Muscle of leg (tissue), 9 donors: ENCODE data around the gene ZNF853. TPM values are rescaled to one million over a fixed set of nuclear protein-coding genes. Genes with fewer than 3 reads are reported as not detected.

Source experiments
- polyA plus RNA-seq, 8 donors: library from polyadenylated mRNA; unstranded; fragments of 120-200 nt; gene quantifications; one replicate each; pipeline versions ENCODE4 v1.2.1 to v1.2.3, GENCODE V29; 2013; ENCODE audit warnings: inconsistent platforms in 1 of 8, low replicate concordance in 1 of 8; ENCODE audit not compliant: insufficient read length in 8 of 8, insufficient read depth in 1 of 8
- total RNA-seq: library from RNA; stranded (reverse); fragments of 120-200 nt; gene quantifications from one replicate; pipeline ENCODE4 v1.2.4, GENCODE V29; 2013

Gene ZNF853
- total and polyA plus RNA-seq, 9 donors: 7.2 to 16.9 (median 14.9) TPM

Other genes starting within 250 kb of the ZNF853 start
- 47.2 TPM for gene RAC1, start 241.1 kb upstream of the ZNF853 start, total RNA-seq
- gene RAC1, start 241.1 kb upstream of the ZNF853 start, polyA plus RNA-seq: 100 to 1,000 TPM; 147 to 185 (median 160) TPM
- 10.6 TPM for gene DAGLB, start 167.7 kb upstream of the ZNF853 start, total RNA-seq
- 10 to 100 TPM; 10.1 to 14.0 (median 11.5) TPM for gene DAGLB, start 167.7 kb upstream of the ZNF853 start, polyA plus RNA-seq
- 115 TPM for gene KDELR2, start 131.5 kb upstream of the ZNF853 start, total RNA-seq
- gene KDELR2, start 131.5 kb upstream of the ZNF853 start, polyA plus RNA-seq: 100 to 1,000 TPM; 145 to 240 (median 167) TPM
- gene GRID2IP, start 64.1 kb upstream of the ZNF853 start, total RNA-seq: 0.09 TPM
- gene GRID2IP, start 64.1 kb upstream of the ZNF853 start, polyA plus RNA-seq: under 1 TPM; 0.04 to 0.18 (median 0.09) TPM
- gene ZDHHC4, start 38.2 kb upstream of the ZNF853 start, total RNA-seq: 57.5 TPM
- gene ZDHHC4, start 38.2 kb upstream of the ZNF853 start, polyA plus RNA-seq: 10 to 100 TPM; 37.0 to 50.4 (median 43.5) TPM
- 11.6 TPM for gene INTS15, start 25.6 kb upstream of the ZNF853 start, total RNA-seq
- 10 to 100 TPM; 18.8 to 27.6 (median 24.4) TPM for gene INTS15, start 25.6 kb upstream of the ZNF853 start, polyA plus RNA-seq
- gene ZNF316, start 21.7 kb downstream of the ZNF853 start, total RNA-seq: 11.1 TPM
- gene ZNF316, start 21.7 kb downstream of the ZNF853 start, polyA plus RNA-seq: 10 to 100 TPM; 23.1 to 37.9 (median 28.4) TPM
- 23.9 TPM for gene ZNF12, start 91.3 kb downstream of the ZNF853 start, total RNA-seq
- gene ZNF12, start 91.3 kb downstream of the ZNF853 start, polyA plus RNA-seq: 10 to 100 TPM; 15.4 to 22.9 (median 18.9) TPM
- 0.71 TPM for gene RSPH10B2, start 138.5 kb downstream of the ZNF853 start, total RNA-seq
- under 1 TPM in 7 of 8 donors, not detected in 1; 0.10 to 0.95 (median 0.33) TPM for gene RSPH10B2, start 138.5 kb downstream of the ZNF853 start, polyA plus RNA-seq
- 83.2 TPM for gene CCZ1B, start 210.7 kb downstream of the ZNF853 start, total RNA-seq
- gene CCZ1B, start 210.7 kb downstream of the ZNF853 start, polyA plus RNA-seq: 10 to 100 TPM; 28.4 to 45.0 (median 40.8) TPM